Gastroesophageal sphincter (tissue), 4 donors: ENCODE data around the gene ERGIC2. TPM values are rescaled to one million over a fixed set of nuclear protein-coding genes. Genes with fewer than 3 reads are reported as not detected.

ENCODE experiments used
- ATAC-seq: fragments of 150-250 bp; one replicate; pipeline ENCODE4 v1.9.1; 2016; ENCODE audit warnings: mild to moderate bottlenecking, moderate library complexity
- H3K27ac ChIP-seq, 4 donors: fragments of 200-600 bp; sonication (generic) in 3 of 4; 1 replicate in 3 of 4; 2 replicates in 1 of 4; pipeline ENCODE4 v1.5.1; 2016 to 2019
- H3K27me3 ChIP-seq: fragments of 200-600 bp; sonication (generic); one replicate; pipeline ENCODE4 v1.5.1; 2019
- H3K36me3 ChIP-seq, 2 donors: fragments of 200-600 bp; sonication (generic); one replicate each; pipeline ENCODE4 v1.5.1; 2019; ENCODE audit warnings: control low read depth in 1 of 2
- H3K4me1 ChIP-seq, 3 donors: fragments of 200-600 bp; sonication (generic); 1 replicate in 2 of 3; 2 replicates in 1 of 3; pipeline ENCODE4 v1.5.1; 2016 to 2019; ENCODE audit warnings: control low read depth in 2 of 3
- H3K4me3 ChIP-seq, 2 donors: fragments of 200-600 bp; sonication (generic); one replicate each; pipeline ENCODE4 v1.5.1; 2019; ENCODE audit warnings: mild to moderate bottlenecking in 1 of 2, moderate library complexity in 1 of 2
- H3K9me3 ChIP-seq, 3 donors: fragments of 200-600 bp; sonication (generic); one replicate each; pipeline ENCODE4 v1.5.1; 2017 to 2019; ENCODE audit warnings: control low read depth in 2 of 3
- EP300 ChIP-seq: sonication (generic); formaldehyde crosslinking; IDR thresholded peaks from one replicate; pipeline ENCODE4 v1.6.1; 2017; ENCODE audit warnings: antibody characterized with exemption, mild to moderate bottlenecking
- POLR2A ChIP-seq, 2 donors: fragments of 450-650 bp; IDR thresholded peaks; one replicate each; pipeline ENCODE4 v1.6.1; 2017; ENCODE audit warnings: antibody characterized with exemption in 2 of 2, mild to moderate bottlenecking in 2 of 2, moderate library complexity in 1 of 2
- POLR2AphosphoS5 ChIP-seq: sonication (generic); formaldehyde crosslinking; IDR thresholded peaks from one replicate; pipeline ENCODE4 v1.6.1; 2017; ENCODE audit warnings: antibody characterized with exemption
- WGBS, 2 donors: methylation state at CpG; one replicate each; pipeline ENCODE4 v1.1.5; 2018; ENCODE audit warnings: low coverage in 1 of 2; 5-methylcytosine and 5-hydroxymethylcytosine counted together
- total RNA-seq, 4 donors: library from RNA; depleted of rRNA; stranded (reverse); fragments of >200 nt; gene quantifications; one replicate each; pipeline ENCODE4 v1.1.0, GENCODE V29; 2016
- TF ChIP-seq, protein P1 (sequence below), 4 experiments: fragments of 200-600 bp in 2 of 4; fragments of 450-650 bp in 2 of 4; sonication (generic) in 1 of 4; IDR thresholded peaks; one replicate each; pipeline ENCODE4 v1.5.1; 2017 to 2019; ENCODE audit warnings: antibody characterized with exemption in 4 of 4, mild to moderate bottlenecking in 2 of 4, moderate library complexity in 2 of 4

The ERGIC2 gene
- total RNA-seq, 4 donors from 2014 or later = 53.6 to 111 (median 71.4) TPM

GRCh38 chr12:29320295-29321085, 60.5 kb downstream of the ERGIC2 start:
- H3K4me3 ChIP-seq = no peak overlapping the region
- ATAC-seq = no peak
- H3K27ac ChIP-seq = no peak overlapping the region
- H3K9me3 ChIP-seq = no peaks in the 10 kb centered on the region
- no peaks in the 10 kb centered on the region for H3K27me3 ChIP-seq
- peaks cover 0 to 31% of the 10 kb centered on the region in 2 donors for H3K36me3 ChIP-seq
- TF ChIP-seq, protein P1, sequence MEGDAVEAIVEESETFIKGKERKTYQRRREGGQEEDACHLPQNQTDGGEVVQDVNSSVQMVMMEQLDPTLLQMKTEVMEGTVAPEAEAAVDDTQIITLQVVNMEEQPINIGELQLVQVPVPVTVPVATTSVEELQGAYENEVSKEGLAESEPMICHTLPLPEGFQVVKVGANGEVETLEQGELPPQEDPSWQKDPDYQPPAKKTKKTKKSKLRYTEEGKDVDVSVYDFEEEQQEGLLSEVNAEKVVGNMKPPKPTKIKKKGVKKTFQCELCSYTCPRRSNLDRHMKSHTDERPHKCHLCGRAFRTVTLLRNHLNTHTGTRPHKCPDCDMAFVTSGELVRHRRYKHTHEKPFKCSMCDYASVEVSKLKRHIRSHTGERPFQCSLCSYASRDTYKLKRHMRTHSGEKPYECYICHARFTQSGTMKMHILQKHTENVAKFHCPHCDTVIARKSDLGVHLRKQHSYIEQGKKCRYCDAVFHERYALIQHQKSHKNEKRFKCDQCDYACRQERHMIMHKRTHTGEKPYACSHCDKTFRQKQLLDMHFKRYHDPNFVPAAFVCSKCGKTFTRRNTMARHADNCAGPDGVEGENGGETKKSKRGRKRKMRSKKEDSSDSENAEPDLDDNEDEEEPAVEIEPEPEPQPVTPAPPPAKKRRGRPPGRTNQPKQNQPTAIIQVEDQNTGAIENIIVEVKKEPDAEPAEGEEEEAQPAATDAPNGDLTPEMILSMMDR (IDR thresholded peaks at IDR 0.05) = no peak
- TF ChIP-seq EP300 = no peak
- no peak for TF ChIP-seq POLR2A (IDR thresholded peaks at IDR 0.05)
- TF ChIP-seq POLR2AphosphoS5 = no peak
- peaks cover 0 to 17% (median 4%) of the 10 kb centered on the region in 3 donors for H3K4me1 ChIP-seq
- WGBS, 2 donors = 71 to 100% methylated on average over 2 of the region's 2 CpGs

- peak; percentile 77 for ATAC-seq
Observed at GRCh38 chr12:29317556-29318363, 63.2 kb downstream of the ERGIC2 start.

GRCh38 chr12:29316752-29317151, 64.2 kb downstream of the ERGIC2 start:
- no peak for ATAC-seq
- H3K27ac ChIP-seq = no peak overlapping the region
- no peak for TF ChIP-seq POLR2A (IDR thresholded peaks at IDR 0.05)
- peak; percentile 16 for TF ChIP-seq POLR2AphosphoS5
- H3K27me3 ChIP-seq = no peaks in the 10 kb centered on the region
- peaks cover 0 to 17% (median 4%) of the 10 kb centered on the region in 3 donors for H3K4me1 ChIP-seq
- H3K9me3 ChIP-seq = no peaks in the 10 kb centered on the region
- peaks cover 0 to 21% of the 10 kb centered on the region in 2 donors for H3K36me3 ChIP-seq
- no peak overlapping the region for H3K4me3 ChIP-seq
- WGBS, 2 donors = 0 to 25% methylated on average over 1 to 4 of the region's 4 CpGs

More at GRCh38 chr12:29317556-29318363, 63.2 kb downstream of the ERGIC2 start:
- TF ChIP-seq POLR2AphosphoS5 (no peak), POLR2A (IDR thresholded peaks at IDR 0.05) (no peak), EP300 (no peak)
- TF ChIP-seq, protein P1 (IDR thresholded peaks at IDR 0.05) = peak; percentile 20 to 74 (median 66)
- 32 to 35% methylated on average over 8 of the region's 8 CpGs for WGBS, 2 donors
- no peak overlapping the region for H3K4me3 ChIP-seq
- H3K4me1 ChIP-seq = peaks cover 0 to 17% (median 4%) of the 10 kb centered on the region in 3 donors
- H3K36me3 ChIP-seq = peaks cover 0 to 22% of the 10 kb centered on the region in 2 donors
- no peaks in the 10 kb centered on the region for H3K9me3 ChIP-seq
- no peaks in the 10 kb centered on the region for H3K27me3 ChIP-seq
- no peak overlapping the region for H3K27ac ChIP-seq

DNA sequence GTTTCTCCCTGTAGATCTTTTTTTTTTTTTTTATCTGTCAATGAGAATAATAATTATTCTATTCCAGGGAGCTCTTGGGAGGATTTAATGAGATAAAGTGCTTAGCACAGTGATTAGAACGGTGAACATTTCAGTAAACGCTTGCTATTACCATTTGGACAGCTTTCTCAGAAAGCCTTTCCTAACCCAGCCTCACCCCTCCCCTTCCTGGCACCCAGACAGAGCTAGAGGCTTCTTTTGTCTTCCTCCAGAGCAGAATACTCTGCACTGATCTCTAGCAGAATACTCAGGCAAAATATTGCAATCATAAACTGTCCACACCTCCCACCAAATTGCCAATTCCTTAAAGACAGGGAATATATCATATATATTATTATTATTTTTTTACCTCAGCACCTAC, 66.6 kb downstream of the ERGIC2 start:
- H3K27ac ChIP-seq = no peak overlapping the region
- WGBS, 2 donors = 9 to 19% methylated on average over 2 of the region's 2 CpGs

DNA sequence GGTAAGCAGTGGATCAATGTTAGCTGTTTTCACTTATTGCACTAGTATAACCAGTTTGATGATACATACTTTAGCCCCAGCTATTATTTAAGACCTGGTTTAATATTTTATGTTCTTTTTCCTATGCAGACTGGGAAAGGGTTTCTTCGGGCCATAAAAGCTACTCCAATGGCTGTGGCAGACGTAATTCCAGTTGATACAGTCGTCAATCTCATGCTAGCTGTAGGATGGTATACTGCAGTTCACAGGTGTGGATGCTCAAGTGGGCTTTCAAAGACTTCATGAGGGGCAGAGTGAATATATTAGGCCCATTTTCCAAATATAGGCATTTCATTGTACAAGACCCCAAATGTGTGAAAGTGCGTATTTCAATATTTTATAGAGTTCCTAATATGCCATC, 70.1 kb downstream of the ERGIC2 start:
- no peak overlapping the region for H3K27ac ChIP-seq
- peaks cover 0 to 20% of the 10 kb centered on the region in 2 donors for H3K36me3 ChIP-seq
- H3K9me3 ChIP-seq = no peaks in the 10 kb centered on the region
- TF ChIP-seq EP300 (no peak), POLR2AphosphoS5 (no peak), POLR2A (IDR thresholded peaks at IDR 0.05) (no peak)
- TF ChIP-seq, protein P1 (IDR thresholded peaks at IDR 0.05) = no peak
- no peak overlapping the region for H3K4me3 ChIP-seq
- 96 to 100% methylated on average over 2 to 4 of the region's 4 CpGs for WGBS, 2 donors
- H3K27me3 ChIP-seq = no peaks in the 10 kb centered on the region
- no peak for ATAC-seq
- H3K4me1 ChIP-seq = no peaks in the 10 kb centered on the region

More for the DNA sequence above, 66.6 kb downstream of the ERGIC2 start:
- ATAC-seq = no peak
- H3K4me3 ChIP-seq = no peak overlapping the region
- no peaks in the 10 kb centered on the region for H3K9me3 ChIP-seq
- H3K36me3 ChIP-seq = peaks cover 0 to 10% of the 10 kb centered on the region in 2 donors
- H3K4me1 ChIP-seq = peaks cover 0 to 17% (median 4%) of the 10 kb centered on the region in 3 donors
- no peak for TF ChIP-seq EP300
- H3K27me3 ChIP-seq = no peaks in the 10 kb centered on the region
